Sigmoid colon (tissue), 7 donors: ENCODE data around the gene CDH15. TPM values are rescaled to one million over a fixed set of nuclear protein-coding genes. Genes with fewer than 3 reads are reported as not detected.

Experiments
- DNase-seq: peaks from one replicate; pipeline ENCODE4 v3.0.0-alpha.2; 2019
- H3K27ac ChIP-seq, 4 donors: fragments of 200-600 bp; sonication (generic); one replicate each; pipeline ENCODE4 v1.5.1; 2016 to 2019; ENCODE audit warnings: mild to moderate bottlenecking in 1 of 4
- H3K27me3 ChIP-seq, 3 donors: fragments of 200-600 bp; sonication (generic); one replicate each; pipeline ENCODE4 v1.5.1; 2019; ENCODE audit warnings: mild to moderate bottlenecking in 1 of 3
- H3K36me3 ChIP-seq, 4 donors: fragments of 200-600 bp; sonication (generic); one replicate each; pipeline ENCODE4 v1.5.1; 2016 to 2019
- H3K4me1 ChIP-seq, 4 donors: fragments of 200-600 bp; sonication (generic); one replicate each; pipeline ENCODE4 v1.5.1; 2017 to 2019
- H3K4me3 ChIP-seq, 4 donors: fragments of 200-600 bp; sonication (generic); one replicate each; pipeline ENCODE4 v1.5.1; 2017 to 2019; ENCODE audit warnings: mild to moderate bottlenecking in 2 of 4, moderate library complexity in 1 of 4
- H3K9me3 ChIP-seq, 4 donors: fragments of 200-600 bp in 3 of 4; sonication (generic) in 3 of 4; one replicate each; pipeline versions ENCODE4 v1.5.1 to v1.6.1; 2013 to 2019
- EP300 ChIP-seq, 4 donors: sonication (generic); formaldehyde crosslinking; IDR thresholded peaks; one replicate each; pipeline ENCODE4 v1.6.1; 2017; ENCODE audit warnings: antibody characterized with exemption in 4 of 4
- POLR2A ChIP-seq, 2 donors: fragments of 450-650 bp; IDR thresholded peaks; one replicate each; pipeline ENCODE4 v1.6.1; 2016; ENCODE audit warnings: antibody characterized with exemption in 2 of 2, mild to moderate bottlenecking in 2 of 2, moderate library complexity in 2 of 2
- POLR2AphosphoS5 ChIP-seq, 4 donors: sonication (generic); formaldehyde crosslinking; IDR thresholded peaks; one replicate each; pipeline ENCODE4 v1.6.1; 2017; ENCODE audit warnings: antibody characterized with exemption in 4 of 4
- WGBS, 2 donors: extraction: QIAGEN DNeasy Blood & Tissue Kit; methylation state at CpG; one replicate each; pipeline ENCODE4 v1.1.7; 2013; 5-methylcytosine and 5-hydroxymethylcytosine counted together
- intact Hi-C: fragments of 100-400 bp; cut with DNase I; formaldehyde crosslinking; loops from one replicate; pipeline ENCODE4 v1.15.1; 2023
- polyA plus RNA-seq, 3 donors: library from polyadenylated mRNA; stranded (reverse); fragments of 200-250 nt; gene quantifications; one replicate each; pipeline ENCODE4 v1.2.3, GENCODE V29; 2013
- total RNA-seq, 4 donors: library from RNA; depleted of rRNA; stranded (reverse); fragments of >200 nt; gene quantifications; one replicate each; pipeline ENCODE4 v1.1.0, GENCODE V29; 2016
- TF ChIP-seq, protein P1 (sequence below), 4 experiments: fragments of 450-650 bp in 3 of 4; fragments of 200-600 bp in 1 of 4; IDR thresholded peaks; one replicate each; pipeline ENCODE4 v1.5.1; 2016 to 2019; ENCODE audit warnings: antibody characterized with exemption in 4 of 4, mild to moderate bottlenecking in 3 of 4, moderate library complexity in 2 of 4
- donor health status: healthy with polysubstance abuse.
- donor health status: Bipolar disorder and iron deficiency.
- donor health status: healthy.

Gene CDH15
- total and polyA plus RNA-seq, 7 donors: 0.01 TPM; not detected in 6

DNA sequence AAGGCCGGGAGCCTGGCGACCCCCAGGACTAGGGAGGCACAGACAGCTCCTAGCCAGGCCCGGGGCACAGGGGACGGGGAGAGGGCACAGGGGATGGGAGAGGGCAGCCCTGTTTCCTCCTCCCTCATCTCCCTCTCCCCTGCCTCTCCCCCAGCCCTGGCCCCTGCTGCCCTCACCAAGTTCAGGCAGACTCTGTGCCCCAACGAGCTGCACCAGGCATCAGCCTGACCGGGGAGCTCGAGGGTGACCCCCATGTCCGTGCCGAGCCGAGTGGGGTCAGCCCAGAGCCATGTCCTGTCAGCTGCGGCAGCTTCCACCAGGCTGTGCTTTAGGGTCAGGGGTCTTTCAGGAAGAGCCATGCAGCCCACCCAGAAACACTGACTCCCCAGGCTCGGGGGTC lies 6.0 kb downstream of the CDH15 start:
- TF ChIP-seq EP300 (IDR thresholded peaks at IDR 0.05) (no peak), POLR2A (IDR thresholded peaks at IDR 0.05) (no peak), POLR2AphosphoS5 (IDR thresholded peaks at IDR 0.05) (no peak)
- TF ChIP-seq, protein P1, sequence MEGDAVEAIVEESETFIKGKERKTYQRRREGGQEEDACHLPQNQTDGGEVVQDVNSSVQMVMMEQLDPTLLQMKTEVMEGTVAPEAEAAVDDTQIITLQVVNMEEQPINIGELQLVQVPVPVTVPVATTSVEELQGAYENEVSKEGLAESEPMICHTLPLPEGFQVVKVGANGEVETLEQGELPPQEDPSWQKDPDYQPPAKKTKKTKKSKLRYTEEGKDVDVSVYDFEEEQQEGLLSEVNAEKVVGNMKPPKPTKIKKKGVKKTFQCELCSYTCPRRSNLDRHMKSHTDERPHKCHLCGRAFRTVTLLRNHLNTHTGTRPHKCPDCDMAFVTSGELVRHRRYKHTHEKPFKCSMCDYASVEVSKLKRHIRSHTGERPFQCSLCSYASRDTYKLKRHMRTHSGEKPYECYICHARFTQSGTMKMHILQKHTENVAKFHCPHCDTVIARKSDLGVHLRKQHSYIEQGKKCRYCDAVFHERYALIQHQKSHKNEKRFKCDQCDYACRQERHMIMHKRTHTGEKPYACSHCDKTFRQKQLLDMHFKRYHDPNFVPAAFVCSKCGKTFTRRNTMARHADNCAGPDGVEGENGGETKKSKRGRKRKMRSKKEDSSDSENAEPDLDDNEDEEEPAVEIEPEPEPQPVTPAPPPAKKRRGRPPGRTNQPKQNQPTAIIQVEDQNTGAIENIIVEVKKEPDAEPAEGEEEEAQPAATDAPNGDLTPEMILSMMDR (IDR thresholded peaks at IDR 0.05): no peak
- 66 to 78% methylated on average over 12 of the region's 12 CpGs for WGBS, 2 donors
- Histone ChIP-seq H3K9me3 (no peaks in the 10 kb centered on the region), H3K36me3 (no peaks in the 10 kb centered on the region), H3K4me3 (no peak overlapping the region), H3K27ac (no peak overlapping the region), H3K27me3 (peaks cover 0 to 80% (median 42%) of the 10 kb centered on the region in 3 donors), H3K4me1 (no peaks in the 10 kb centered on the region)
- intact Hi-C loops: no loop called here
- no peak for DNase-seq

DNA sequence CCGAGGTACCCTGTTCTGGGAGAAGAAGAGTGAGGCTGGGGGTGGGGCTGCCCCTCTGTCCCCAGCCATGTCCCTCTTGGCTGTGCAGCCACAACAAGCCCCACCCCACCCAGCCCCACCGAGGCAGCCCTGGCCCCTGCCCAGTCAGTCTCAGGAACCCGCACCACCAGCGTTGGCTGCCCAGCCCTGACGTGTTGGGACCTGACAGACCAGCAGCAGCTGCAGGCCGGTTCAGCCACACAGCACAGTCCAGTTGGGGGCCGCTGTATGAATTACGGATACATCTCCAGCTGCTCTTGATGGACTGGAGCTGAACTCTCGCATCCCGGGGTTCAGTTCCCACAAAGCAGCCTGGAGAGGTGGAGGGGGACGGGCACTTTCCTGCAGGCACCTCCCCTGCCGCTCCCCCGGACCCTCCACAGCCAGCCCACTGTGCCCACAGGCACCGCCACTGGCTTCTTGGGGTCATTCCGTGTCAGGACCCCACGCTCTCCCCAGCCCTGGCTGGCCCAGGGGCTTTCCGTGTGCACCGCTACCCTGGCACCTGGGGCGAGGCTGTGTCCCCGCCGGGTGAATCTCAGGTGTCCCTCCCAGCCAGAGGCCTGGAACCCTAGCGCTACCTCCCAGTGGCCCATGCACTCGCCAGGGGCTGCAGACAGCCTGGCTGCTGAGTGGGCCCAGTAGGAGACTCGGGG lies 7.1 kb downstream of the CDH15 start:
- H3K36me3 ChIP-seq: no peaks in the 10 kb centered on the region
- H3K27me3 ChIP-seq: peaks cover 0 to 83% (median 42%) of the 10 kb centered on the region in 3 donors
- H3K9me3 ChIP-seq: no peaks in the 10 kb centered on the region
- no peaks in the 10 kb centered on the region for H3K4me1 ChIP-seq
- TF ChIP-seq, protein P1 (IDR thresholded peaks at IDR 0.05): no peak
- TF ChIP-seq POLR2AphosphoS5 (IDR thresholded peaks at IDR 0.05): no peak
- TF ChIP-seq POLR2A (IDR thresholded peaks at IDR 0.05): no peak
- no peak for TF ChIP-seq EP300 (IDR thresholded peaks at IDR 0.05)
- intact Hi-C loops: no loop called here
- 59 to 82% methylated on average over 24 of the region's 24 CpGs for WGBS, 2 donors
- H3K27ac ChIP-seq: no peak overlapping the region
- no peak for DNase-seq
- H3K4me3 ChIP-seq: no peak overlapping the region

DNA sequence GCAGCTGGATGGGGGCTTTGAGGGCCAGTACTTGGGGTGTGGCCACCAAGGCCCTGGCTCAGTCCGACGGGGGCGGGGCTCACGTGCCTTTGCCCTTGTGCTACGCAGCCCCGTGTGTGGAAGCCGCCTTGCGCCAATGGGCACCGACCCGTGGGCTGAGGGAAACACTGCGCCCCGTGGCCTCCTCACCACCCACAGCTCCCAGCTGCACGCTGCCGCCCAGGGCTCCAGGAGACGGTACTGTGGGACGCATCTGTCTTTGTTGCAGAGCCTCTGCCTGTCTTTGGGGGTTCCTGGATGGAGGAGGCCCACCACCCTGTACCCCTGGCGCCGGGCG lies 7.6 kb downstream of the CDH15 start:
- Histone ChIP-seq H3K36me3 (no peaks in the 10 kb centered on the region), H3K4me1 (no peaks in the 10 kb centered on the region), H3K27ac (no peak overlapping the region), H3K9me3 (no peaks in the 10 kb centered on the region), H3K27me3 (peaks cover 0 to 88% (median 42%) of the 10 kb centered on the region in 3 donors), H3K4me3 (no peak overlapping the region)
- DNase-seq: no peak
- intact Hi-C loops: no loop called here
- TF ChIP-seq POLR2A (IDR thresholded peaks at IDR 0.05) (no peak), POLR2AphosphoS5 (IDR thresholded peaks at IDR 0.05) (no peak), EP300 (IDR thresholded peaks at IDR 0.05) (no peak)
- TF ChIP-seq, protein P1 (IDR thresholded peaks at IDR 0.05): no peak
- WGBS, 2 donors: 68 to 88% methylated on average over 19 of the region's 19 CpGs

DNA sequence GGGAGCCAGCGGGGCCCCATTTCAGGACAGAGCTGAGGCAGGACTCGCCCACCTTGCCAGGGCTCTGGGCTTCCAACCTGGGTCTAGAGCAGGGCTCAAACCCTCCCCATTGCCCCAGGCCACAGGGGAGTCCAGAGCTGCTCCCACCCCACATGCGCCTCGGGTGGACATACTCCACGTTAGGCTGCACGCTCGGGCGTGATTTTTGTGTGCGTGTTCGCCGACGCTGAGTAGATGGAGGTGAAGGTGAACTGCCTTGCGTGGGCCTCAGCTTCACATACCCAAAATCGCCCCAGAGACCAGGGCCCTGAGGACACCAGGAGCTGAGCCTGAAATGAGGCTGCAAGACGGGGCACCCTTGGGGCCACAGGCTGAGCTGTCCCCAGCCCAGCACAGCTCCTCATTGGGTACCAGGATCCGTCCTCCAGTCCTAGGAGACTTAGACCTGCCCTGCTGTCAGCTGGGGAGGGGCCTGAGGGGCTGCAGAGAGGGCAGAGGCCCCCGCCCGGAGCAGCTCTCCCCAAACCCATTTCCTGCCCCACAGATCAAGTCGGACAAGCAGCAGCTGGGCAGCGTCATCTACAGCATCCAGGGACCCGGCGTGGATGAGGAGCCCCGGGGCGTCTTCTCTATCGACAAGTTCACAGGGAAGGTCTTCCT lies 8.2 kb downstream of the CDH15 start:
- no peaks in the 10 kb centered on the region for H3K4me1 ChIP-seq
- H3K27ac ChIP-seq: no peak overlapping the region
- no peaks in the 10 kb centered on the region for H3K9me3 ChIP-seq
- 83 to 86% methylated on average over 25 of the region's 25 CpGs for WGBS, 2 donors
- intact Hi-C loops: no loop called here
- TF ChIP-seq POLR2A (IDR thresholded peaks at IDR 0.05): no peak
- DNase-seq: no peak
- no peak overlapping the region for H3K4me3 ChIP-seq
- no peaks in the 10 kb centered on the region for H3K36me3 ChIP-seq
- H3K27me3 ChIP-seq: peaks cover 0 to 88% (median 42%) of the 10 kb centered on the region in 3 donors

DNA sequence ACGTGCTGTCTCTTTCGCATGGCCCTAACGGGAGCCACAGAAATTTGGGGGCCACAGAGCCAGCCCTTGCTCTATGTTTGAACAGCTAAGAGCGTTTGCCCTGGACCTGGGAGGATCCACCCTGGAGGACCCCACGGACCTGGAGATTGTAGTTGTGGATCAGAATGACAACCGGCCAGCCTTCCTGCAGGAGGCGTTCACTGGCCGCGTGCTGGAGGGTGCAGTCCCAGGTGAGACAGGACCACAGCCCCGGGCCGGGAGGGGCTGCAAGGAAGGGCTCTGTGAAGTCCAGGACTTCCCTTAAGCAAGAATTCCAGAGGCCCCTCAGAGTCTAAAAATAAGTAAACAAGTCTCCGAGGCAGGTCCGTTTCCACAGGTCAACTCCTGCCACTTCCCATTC lies 11.9 kb downstream of the CDH15 start:
- peaks cover 0 to 56% (median 29%) of the 10 kb centered on the region in 3 donors for H3K27me3 ChIP-seq
- WGBS, 2 donors: 17 to 54% methylated on average over 13 of the region's 13 CpGs

More for the DNA sequence above, 11.9 kb downstream of the CDH15 start:
- Histone ChIP-seq H3K4me3 (no peak overlapping the region), H3K9me3 (no peaks in the 10 kb centered on the region), H3K36me3 (no peaks in the 10 kb centered on the region), H3K4me1 (no peaks in the 10 kb centered on the region), H3K27ac (no peak overlapping the region)
- no peak for TF ChIP-seq POLR2A (IDR thresholded peaks at IDR 0.05)
- TF ChIP-seq POLR2AphosphoS5 (IDR thresholded peaks at IDR 0.05): no peak
- no peak for DNase-seq
- intact Hi-C loops: no loop called here
